HG03575 (cell line): ENCODE results near the gene CAV1.

Experiments
- ATAC-seq: cut with Tn5 transposase; IDR thresholded peaks from one replicate; pipeline ENCODE4 v1.9.1; 2021; ENCODE audit not compliant: unreplicated experiment, insufficient number of reproducible peaks, low FRiP score; ENCODE audit errors: extremely low read depth

Gene CAV1

GRCh38 chr7:116502201-116503096 is 22.4 kb upstream of the CAV1 start:
- ATAC-seq = no peak

- no peak for ATAC-seq
Observed at GRCh38 chr7:116503835-116504234, 21.0 kb upstream of the CAV1 start.

GRCh38 chr7:116505278-116505677 is 19.6 kb upstream of the CAV1 start:
- ATAC-seq = no peak

GRCh38 chr7:116505823-116506222 is 19.0 kb upstream of the CAV1 start:
- ATAC-seq = no peak

- ATAC-seq = no peak
Observed at GRCh38 chr7:116509982-116510579, 14.8 kb upstream of the CAV1 start.

GRCh38 chr7:116510795-116511194 is 14.0 kb upstream of the CAV1 start:
- no peak for ATAC-seq

GRCh38 chr7:116511552-116512519 is 13.0 kb upstream of the CAV1 start:
- ATAC-seq = peak; percentile 99

GRCh38 chr7:116512520-116513188 is 12.2 kb upstream of the CAV1 start:
- no peak for ATAC-seq

GRCh38 chr7:116515584-116515983 is 9.3 kb upstream of the CAV1 start:
- ATAC-seq = no peak

GRCh38 chr7:116516324-116516723 is 8.5 kb upstream of the CAV1 start:
- no peak for ATAC-seq

GRCh38 chr7:116517626-116518025 is 7.2 kb upstream of the CAV1 start:
- no peak for ATAC-seq

GRCh38 chr7:116518961-116519360 is 5.9 kb upstream of the CAV1 start:
- ATAC-seq = no peak

- no peak for ATAC-seq
Observed at GRCh38 chr7:116521046-116521664, 3.7 kb upstream of the CAV1 start.

GRCh38 chr7:116522247-116522646 is 2.6 kb upstream of the CAV1 start:
- ATAC-seq = no peak

- ATAC-seq = no peak
Observed at GRCh38 chr7:116524221-116524608, 621 bp upstream of the CAV1 start.

GRCh38 chr7:116525298-116525912 is 569 bp downstream of the CAV1 start:
- ATAC-seq = no peak

GRCh38 chr7:116525913-116526861 is 1.4 kb downstream of the CAV1 start:
- ATAC-seq = peak; percentile 89
